ENCODE results near the gene ATP4A.

ATP4A gene

DNA sequence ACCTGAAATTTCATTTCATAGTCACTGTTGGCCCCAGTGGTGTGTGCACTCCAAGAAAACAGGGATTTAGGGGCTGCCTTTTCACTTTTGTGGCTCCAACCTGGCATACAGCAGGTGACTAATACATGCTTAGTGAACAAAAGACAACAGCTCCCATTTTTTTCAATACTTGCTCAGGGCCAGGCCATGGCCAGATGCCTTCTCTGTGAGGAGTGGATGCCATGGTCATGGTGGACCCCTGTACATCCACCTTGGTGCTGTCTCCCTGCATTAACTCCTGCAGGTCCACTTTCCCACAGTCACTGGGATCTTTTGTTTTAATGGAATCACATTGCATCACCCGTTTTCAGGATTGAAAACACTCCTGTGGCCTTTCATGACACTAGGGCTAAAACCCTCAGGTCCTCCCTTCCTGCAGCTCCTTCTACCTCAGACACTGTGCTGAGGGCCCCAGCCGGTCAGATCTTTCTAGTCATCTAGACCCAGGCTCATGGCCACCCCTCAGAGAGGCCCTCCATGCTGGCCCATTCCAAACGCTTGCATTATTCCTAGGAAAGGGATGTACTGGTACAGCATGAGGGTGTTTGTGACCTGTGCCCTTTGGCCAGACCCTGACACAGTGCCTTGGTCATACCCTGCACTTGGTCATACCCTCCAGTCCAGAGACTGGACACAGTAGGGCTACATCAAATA, 19.2 kb downstream of the ATP4A start:
- no peak for DNase-seq
- TF ChIP-seq, protein P1, sequence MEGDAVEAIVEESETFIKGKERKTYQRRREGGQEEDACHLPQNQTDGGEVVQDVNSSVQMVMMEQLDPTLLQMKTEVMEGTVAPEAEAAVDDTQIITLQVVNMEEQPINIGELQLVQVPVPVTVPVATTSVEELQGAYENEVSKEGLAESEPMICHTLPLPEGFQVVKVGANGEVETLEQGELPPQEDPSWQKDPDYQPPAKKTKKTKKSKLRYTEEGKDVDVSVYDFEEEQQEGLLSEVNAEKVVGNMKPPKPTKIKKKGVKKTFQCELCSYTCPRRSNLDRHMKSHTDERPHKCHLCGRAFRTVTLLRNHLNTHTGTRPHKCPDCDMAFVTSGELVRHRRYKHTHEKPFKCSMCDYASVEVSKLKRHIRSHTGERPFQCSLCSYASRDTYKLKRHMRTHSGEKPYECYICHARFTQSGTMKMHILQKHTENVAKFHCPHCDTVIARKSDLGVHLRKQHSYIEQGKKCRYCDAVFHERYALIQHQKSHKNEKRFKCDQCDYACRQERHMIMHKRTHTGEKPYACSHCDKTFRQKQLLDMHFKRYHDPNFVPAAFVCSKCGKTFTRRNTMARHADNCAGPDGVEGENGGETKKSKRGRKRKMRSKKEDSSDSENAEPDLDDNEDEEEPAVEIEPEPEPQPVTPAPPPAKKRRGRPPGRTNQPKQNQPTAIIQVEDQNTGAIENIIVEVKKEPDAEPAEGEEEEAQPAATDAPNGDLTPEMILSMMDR (IDR thresholded peaks at IDR 0.05; ENCODE audit: low read depth, low read length) = no peak
- Histone ChIP-seq H3K9me3 (ENCODE audit: severe bottlenecking) (no peaks in the 10 kb centered on the region), H3K27ac (no peak overlapping the region), H3K27me3 (ENCODE audit: insufficient read depth, low read depth, severe bottlenecking) (no peaks in the 10 kb centered on the region), H3K4me3 (ENCODE audit: low read depth, low read length) (peak overlapping the region; percentile 88), H3K36me3 (peaks cover 6% of the 10 kb centered on the region; the same call in 1 of the 2 replicates)

DNA sequence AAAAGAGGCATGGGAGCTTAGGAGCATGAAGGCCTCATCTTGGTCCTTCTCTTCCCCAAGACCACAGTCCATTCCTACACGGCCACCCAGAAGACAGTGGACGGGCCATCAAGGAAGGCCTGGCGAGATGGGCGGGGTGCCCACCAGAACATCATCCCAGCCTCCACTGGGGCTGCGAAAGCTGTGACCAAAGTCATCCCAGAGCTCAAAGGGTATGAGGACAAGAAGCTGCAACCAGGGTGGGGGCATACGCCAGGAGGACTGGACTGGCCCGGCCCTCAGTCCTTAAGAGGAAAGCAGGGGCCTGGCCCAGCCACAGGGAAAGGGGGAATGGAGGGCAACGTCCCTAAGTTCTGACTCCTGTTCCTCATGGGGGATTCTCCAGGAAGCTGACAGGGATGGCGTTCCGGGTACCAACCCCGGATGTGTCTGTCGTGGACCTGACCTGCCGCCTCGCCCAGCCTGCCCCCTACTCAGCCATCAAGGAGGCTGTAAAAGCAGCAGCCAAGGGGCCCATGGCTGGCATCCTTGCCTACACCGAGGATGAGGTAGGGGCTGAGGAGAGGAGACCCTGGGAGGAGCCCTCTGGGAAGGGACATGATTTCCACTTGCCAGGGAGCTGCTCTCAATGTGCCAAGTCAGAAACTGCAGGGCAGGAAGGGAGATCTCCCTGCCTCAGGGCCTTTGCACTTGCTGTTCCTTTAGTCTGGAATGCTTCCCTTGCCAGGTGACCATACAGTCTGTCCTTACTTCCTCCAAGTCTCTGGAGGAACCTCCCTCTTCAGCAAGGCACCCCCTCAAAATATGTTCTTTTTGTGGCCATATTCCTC, 20.0 kb downstream of the ATP4A start:
- Histone ChIP-seq H3K4me3 (ENCODE audit: low read depth, low read length) (no peak overlapping the region), H3K27ac (no peak overlapping the region), H3K9me3 (ENCODE audit: severe bottlenecking) (no peaks in the 10 kb centered on the region), H3K27me3 (ENCODE audit: insufficient read depth, low read depth, severe bottlenecking) (no peaks in the 10 kb centered on the region), H3K36me3 (peaks cover 6% of the 10 kb centered on the region; the same call in 1 of the 2 replicates)
- TF ChIP-seq, protein P1 (IDR thresholded peaks at IDR 0.05; ENCODE audit: low read depth, low read length) = no peak
- DNase-seq = no peak

DNA sequence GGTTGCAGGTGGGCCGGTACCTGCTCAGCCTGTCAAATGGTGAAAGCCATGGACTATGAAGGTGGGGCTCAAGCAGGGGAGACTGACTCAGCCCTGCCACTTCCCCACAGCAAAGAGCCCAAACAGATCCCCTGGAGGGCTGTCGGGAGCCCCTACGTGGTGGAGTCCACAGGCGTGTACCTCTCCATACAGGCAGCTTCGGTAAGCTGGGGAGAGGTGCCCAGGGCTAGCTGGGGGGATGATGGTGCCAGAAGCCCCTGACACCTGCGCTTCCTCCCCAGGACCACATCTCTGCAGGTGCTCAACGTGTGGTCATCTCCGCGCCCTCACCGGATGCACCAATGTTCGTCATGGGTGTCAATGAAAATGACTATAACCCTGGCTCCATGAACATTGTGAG, 21.2 kb downstream of the ATP4A start:
- Histone ChIP-seq H3K4me3 (ENCODE audit: low read depth, low read length) (no peak overlapping the region), H3K36me3 (peaks cover 3% of the 10 kb centered on the region; the same call in 1 of the 2 replicates), H3K27me3 (ENCODE audit: insufficient read depth, low read depth, severe bottlenecking) (no peaks in the 10 kb centered on the region), H3K27ac (no peak overlapping the region), H3K9me3 (ENCODE audit: severe bottlenecking) (no peaks in the 10 kb centered on the region)
- TF ChIP-seq, protein P1 (IDR thresholded peaks at IDR 0.05; ENCODE audit: low read depth, low read length) = no peak
- no peak for DNase-seq

DNA sequence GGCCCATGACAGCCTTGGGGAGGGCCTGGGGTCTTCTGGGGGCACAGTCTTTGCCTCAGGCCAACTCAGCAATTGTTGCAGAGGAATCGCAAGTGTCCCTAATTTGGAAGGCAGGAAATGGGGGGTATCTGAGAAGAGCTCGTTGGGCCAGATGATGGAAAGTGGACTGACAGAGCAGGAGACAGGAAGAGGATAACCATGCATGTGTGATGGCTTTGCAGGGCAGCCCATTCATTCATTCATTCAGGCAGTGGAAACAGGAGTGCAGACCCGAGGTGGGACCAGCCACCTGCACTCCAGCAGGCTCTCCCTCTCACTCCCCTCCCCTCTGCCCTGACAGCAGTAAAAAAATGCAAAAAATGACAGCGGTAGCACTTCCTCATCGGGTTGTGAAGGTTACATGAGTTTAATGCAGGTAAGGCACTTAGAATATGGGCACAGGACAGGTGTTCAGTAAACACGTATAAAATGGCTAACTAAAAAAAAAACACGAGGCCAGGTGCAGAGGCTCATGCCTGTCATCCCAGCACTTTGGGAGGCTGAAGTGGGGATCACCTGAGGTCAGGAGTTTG, 23.0 kb downstream of the ATP4A start:
- TF ChIP-seq, protein P1 (IDR thresholded peaks at IDR 0.05; ENCODE audit: low read depth, low read length) = no peak
- H3K36me3 ChIP-seq = no peaks in the 10 kb centered on the region
- H3K27ac ChIP-seq = no peak overlapping the region
- H3K9me3 ChIP-seq (ENCODE audit: severe bottlenecking) = no peaks in the 10 kb centered on the region
- H3K27me3 ChIP-seq (ENCODE audit: insufficient read depth, low read depth, severe bottlenecking) = no peaks in the 10 kb centered on the region
- DNase-seq = no peak
- no peak overlapping the region for H3K4me3 ChIP-seq (ENCODE audit: low read depth, low read length)

DNA sequence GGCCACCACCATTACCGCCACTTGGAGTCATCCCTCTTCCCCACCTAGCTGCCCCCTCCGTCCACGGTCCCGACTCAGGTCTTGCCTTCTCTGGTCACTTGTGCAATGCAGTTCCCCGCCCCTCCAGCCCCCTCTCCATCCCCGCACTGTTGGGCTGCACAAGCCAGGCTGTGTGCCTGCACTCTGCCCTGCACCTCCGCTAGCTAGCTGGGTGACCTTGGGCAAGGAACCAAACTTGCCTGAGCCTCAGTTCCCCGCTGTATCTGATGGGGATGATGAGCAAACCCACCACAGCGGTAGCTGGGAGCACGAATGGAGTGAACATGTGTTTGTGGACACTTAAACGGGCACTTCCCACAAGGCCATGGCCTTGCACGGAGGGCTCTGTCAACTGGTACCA, 23.6 kb downstream of the ATP4A start:
- no peaks in the 10 kb centered on the region for H3K27me3 ChIP-seq (ENCODE audit: insufficient read depth, low read depth, severe bottlenecking)
- TF ChIP-seq, protein P1 (IDR thresholded peaks at IDR 0.05; ENCODE audit: low read depth, low read length) = no peak
- DNase-seq = no peak
- no peaks in the 10 kb centered on the region for H3K36me3 ChIP-seq
- no peak overlapping the region for H3K4me3 ChIP-seq (ENCODE audit: low read depth, low read length)
- no peak overlapping the region for H3K27ac ChIP-seq
- H3K9me3 ChIP-seq (ENCODE audit: severe bottlenecking) = no peaks in the 10 kb centered on the region
